K562 (cell line): ENCODE measurements around the gene RAB31. TPM values are rescaled to one million over a fixed set of nuclear protein-coding genes. Genes with fewer than 3 reads are reported as not detected.

Experiments
- ASH1L ChIP-seq: fragments of 450-650 bp; IDR thresholded peaks from 2 replicates; pipeline ENCODE4 v1.6.1; 2018; ENCODE audit warnings: borderline replicate concordance, mild to moderate bottlenecking, low read depth; ENCODE audit not compliant: partially characterized antibody
- C11orf30 ChIP-seq: fragments of 450-650 bp; IDR thresholded peaks from 2 replicates; pipeline ENCODE4 v1.6.1; 2016; ENCODE audit warnings: low read depth, mild to moderate bottlenecking
- CBX5 ChIP-seq: IDR thresholded peaks from 2 replicates; pipeline ENCODE4 v1.6.1; 2014; ENCODE audit warnings: low read depth, borderline replicate concordance
- DDX20 ChIP-seq: fragments of 450-650 bp; IDR thresholded peaks from 2 replicates; pipeline ENCODE4 v1.6.1; 2016; ENCODE audit warnings: missing genetic modification characterization, low read depth, mild to moderate bottlenecking, missing compliant biosample characterization, moderate library complexity
- ELK3 ChIP-seq: fragments of 450-650 bp; formaldehyde crosslinking; IDR thresholded peaks from 2 replicates; pipeline ENCODE4 v1.4.0; 2020; ENCODE audit warnings: mild to moderate bottlenecking
- ESRRA ChIP-seq: fragments of 450-650 bp; IDR thresholded peaks from 2 replicates; pipeline ENCODE4 v1.6.1; 2014; ENCODE audit warnings: low read depth, mild to moderate bottlenecking, moderate library complexity, borderline replicate concordance
- JUNB ChIP-seq: fragments of 450-650 bp; formaldehyde crosslinking; conservative IDR thresholded peaks from 2 replicates; pipeline ENCODE4 v1.4.0; 2020; ENCODE audit warnings: mild to moderate bottlenecking
- LARP7 ChIP-seq: fragments of 450-650 bp; IDR thresholded peaks from 2 replicates; pipeline ENCODE4 v1.6.1; 2016
- PTBP1 ChIP-seq: fragments of 200-400 bp; formaldehyde crosslinking; IDR thresholded peaks from 2 replicates; pipeline ENCODE4 v1.6.1; 2017; ENCODE audit warnings: low read depth, low read length
- PTRF ChIP-seq: fragments of 450-650 bp; IDR thresholded peaks from 2 replicates; pipeline ENCODE4 v1.6.1; 2016; ENCODE audit warnings: mild to moderate bottlenecking, missing genetic modification characterization, missing compliant biosample characterization
- RBFOX2 ChIP-seq: fragments of 200-400 bp; formaldehyde crosslinking; IDR thresholded peaks from 2 replicates; pipeline ENCODE4 v1.6.1; 2017; ENCODE audit warnings: low read depth, mild to moderate bottlenecking, low read length, moderate library complexity
- RBM39 ChIP-seq: fragments of 200-400 bp; formaldehyde crosslinking; optimal IDR thresholded peaks from 2 replicates; pipeline ENCODE3; 2018; ENCODE audit warnings: low read depth, low read length
- RCOR1 ChIP-seq, 2 experiments: IDR thresholded peaks; 2 replicates each; pipeline ENCODE4 v1.6.1; 2012; ENCODE audit warnings: low read depth in 2 of 2, low read length in 2 of 2, borderline replicate concordance in 1 of 2, improper control_type of control experiment in 1 of 2
- SIRT6 ChIP-seq: IDR thresholded peaks from one replicate; pipeline ENCODE4 v1.6.1; 2012; ENCODE audit warnings: low read depth, mild to moderate bottlenecking, control low read depth, inconsistent platforms, low read length, moderate library complexity
- SMARCA5 ChIP-seq: fragments of 450-650 bp; IDR thresholded peaks from 2 replicates; pipeline ENCODE4 v1.6.1; 2016
- SRSF1 ChIP-seq: fragments of 200-400 bp; formaldehyde crosslinking; IDR thresholded peaks from 2 replicates; pipeline ENCODE4 v1.6.1; 2017; ENCODE audit warnings: mild to moderate bottlenecking, low read depth, low read length, moderate library complexity
- YBX1 ChIP-seq: fragments of 450-650 bp; IDR thresholded peaks from 2 replicates; pipeline ENCODE4 v1.7.1; 2016; ENCODE audit warnings: mild to moderate bottlenecking
- ZNF263 ChIP-seq: sonication (generic); formaldehyde crosslinking; IDR thresholded peaks from 2 replicates; pipeline ENCODE4 v1.8.0; 2022; ENCODE audit warnings: mild to moderate bottlenecking, missing genetic modification reagents, borderline replicate concordance
- ZNF57 ChIP-seq: fragments of 450-650 bp; formaldehyde crosslinking; IDR thresholded peaks from 2 replicates; pipeline ENCODE4 v1.4.0; 2020; ENCODE audit warnings: mild to moderate bottlenecking, moderate library complexity
- polyA plus RNA-seq, 8 experiments: library from polyadenylated mRNA; depleted of rRNA in 4 of 8; stranded (reverse) in 5 of 8; unstranded in 3 of 8; fragments of >200 nt; fragmentation: Nextera tagmentation in 2 of 8; fragmentation: Illumina TruSeq in 1 of 8; extraction: Ambion mirVana in 2 of 8; extraction: Trizol in 1 of 8; gene quantifications; 2 replicates each; pipeline versions ENCODE4 v1.2.1 to v1.2.3, GENCODE V29; 2011 to 2014; ENCODE audit warnings: inconsistent platforms in 1 of 8, missing spikeins in 1 of 8
- total RNA-seq, 7 experiments: library from RNA; depleted of rRNA in 6 of 7; stranded (reverse); fragments of >200 nt in 6 of 7; fragmentation: Illumina TruSeq in 2 of 7; extraction: Trizol in 2 of 7; gene quantifications; 2 replicates each; pipeline versions ENCODE4 v1.2.1 to v1.2.3, GENCODE V29; 2011 to 2021; ENCODE audit warnings: low replicate concordance in 1 of 7
- TF ChIP-seq, protein P1 (sequence below): fragments of 250-450 bp; sonication (Bioruptor Pico); IDR thresholded peaks from 2 replicates; pipeline ENCODE4 v1.4.0; 2020
- TF ChIP-seq, protein P2 (sequence below): sonication (generic); formaldehyde crosslinking; IDR thresholded peaks from 2 replicates; pipeline ENCODE4 v1.8.0; 2022; ENCODE audit warnings: mild to moderate bottlenecking, low read depth, missing genetic modification reagents
- TF ChIP-seq, protein P3 (sequence below): fragments of 450-650 bp; formaldehyde crosslinking; IDR thresholded peaks from 2 replicates; pipeline ENCODE4 v1.4.0; 2020; ENCODE audit warnings: mild to moderate bottlenecking, moderate library complexity

RAB31 gene
- total and polyA plus RNA-seq, 9 of the 15 experiments (the other 6 are each of a cell fraction or from before 2014, with no cell fraction given), result 20.7 to 70.4 (median 41.3) TPM

- TF ChIP-seq, protein P1, sequence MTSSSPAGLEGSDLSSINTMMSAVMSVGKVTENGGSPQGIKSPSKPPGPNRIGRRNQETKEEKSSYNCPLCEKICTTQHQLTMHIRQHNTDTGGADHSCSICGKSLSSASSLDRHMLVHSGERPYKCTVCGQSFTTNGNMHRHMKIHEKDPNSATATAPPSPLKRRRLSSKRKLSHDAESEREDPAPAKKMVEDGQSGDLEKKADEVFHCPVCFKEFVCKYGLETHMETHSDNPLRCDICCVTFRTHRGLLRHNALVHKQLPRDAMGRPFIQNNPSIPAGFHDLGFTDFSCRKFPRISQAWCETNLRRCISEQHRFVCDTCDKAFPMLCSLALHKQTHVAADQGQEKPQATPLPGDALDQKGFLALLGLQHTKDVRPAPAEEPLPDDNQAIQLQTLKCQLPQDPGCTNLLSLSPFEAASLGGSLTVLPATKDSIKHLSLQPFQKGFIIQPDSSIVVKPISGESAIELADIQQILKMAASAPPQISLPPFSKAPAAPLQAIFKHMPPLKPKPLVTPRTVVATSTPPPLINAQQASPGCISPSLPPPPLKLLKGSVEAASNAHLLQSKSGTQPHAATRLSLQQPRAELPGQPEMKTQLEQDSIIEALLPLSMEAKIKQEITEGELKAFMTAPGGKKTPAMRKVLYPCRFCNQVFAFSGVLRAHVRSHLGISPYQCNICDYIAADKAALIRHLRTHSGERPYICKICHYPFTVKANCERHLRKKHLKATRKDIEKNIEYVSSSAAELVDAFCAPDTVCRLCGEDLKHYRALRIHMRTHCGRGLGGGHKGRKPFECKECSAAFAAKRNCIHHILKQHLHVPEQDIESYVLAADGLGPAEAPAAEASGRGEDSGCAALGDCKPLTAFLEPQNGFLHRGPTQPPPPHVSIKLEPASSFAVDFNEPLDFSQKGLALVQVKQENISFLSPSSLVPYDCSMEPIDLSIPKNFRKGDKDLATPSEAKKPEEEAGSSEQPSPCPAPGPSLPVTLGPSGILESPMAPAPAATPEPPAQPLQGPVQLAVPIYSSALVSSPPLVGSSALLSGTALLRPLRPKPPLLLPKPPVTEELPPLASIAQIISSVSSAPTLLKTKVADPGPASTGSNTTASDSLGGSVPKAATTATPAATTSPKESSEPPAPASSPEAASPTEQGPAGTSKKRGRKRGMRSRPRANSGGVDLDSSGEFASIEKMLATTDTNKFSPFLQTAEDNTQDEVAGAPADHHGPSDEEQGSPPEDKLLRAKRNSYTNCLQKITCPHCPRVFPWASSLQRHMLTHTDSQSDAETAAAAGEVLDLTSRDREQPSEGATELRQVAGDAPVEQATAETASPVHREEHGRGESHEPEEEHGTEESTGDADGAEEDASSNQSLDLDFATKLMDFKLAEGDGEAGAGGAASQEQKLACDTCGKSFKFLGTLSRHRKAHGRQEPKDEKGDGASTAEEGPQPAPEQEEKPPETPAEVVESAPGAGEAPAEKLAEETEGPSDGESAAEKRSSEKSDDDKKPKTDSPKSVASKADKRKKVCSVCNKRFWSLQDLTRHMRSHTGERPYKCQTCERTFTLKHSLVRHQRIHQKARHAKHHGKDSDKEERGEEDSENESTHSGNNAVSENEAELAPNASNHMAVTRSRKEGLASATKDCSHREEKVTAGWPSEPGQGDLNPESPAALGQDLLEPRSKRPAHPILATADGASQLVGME (CRISPR knock-in tag), result no peak
- TF ChIP-seq, protein P2, sequence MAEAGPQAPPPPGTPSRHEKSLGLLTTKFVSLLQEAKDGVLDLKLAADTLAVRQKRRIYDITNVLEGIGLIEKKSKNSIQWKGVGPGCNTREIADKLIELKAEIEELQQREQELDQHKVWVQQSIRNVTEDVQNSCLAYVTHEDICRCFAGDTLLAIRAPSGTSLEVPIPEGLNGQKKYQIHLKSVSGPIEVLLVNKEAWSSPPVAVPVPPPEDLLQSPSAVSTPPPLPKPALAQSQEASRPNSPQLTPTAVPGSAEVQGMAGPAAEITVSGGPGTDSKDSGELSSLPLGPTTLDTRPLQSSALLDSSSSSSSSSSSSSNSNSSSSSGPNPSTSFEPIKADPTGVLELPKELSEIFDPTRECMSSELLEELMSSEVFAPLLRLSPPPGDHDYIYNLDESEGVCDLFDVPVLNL (CRISPR knock-in tag), result no peak
- no peak for TF ChIP-seq ZNF57 (CRISPR knock-in tag)
- TF ChIP-seq, protein P3, sequence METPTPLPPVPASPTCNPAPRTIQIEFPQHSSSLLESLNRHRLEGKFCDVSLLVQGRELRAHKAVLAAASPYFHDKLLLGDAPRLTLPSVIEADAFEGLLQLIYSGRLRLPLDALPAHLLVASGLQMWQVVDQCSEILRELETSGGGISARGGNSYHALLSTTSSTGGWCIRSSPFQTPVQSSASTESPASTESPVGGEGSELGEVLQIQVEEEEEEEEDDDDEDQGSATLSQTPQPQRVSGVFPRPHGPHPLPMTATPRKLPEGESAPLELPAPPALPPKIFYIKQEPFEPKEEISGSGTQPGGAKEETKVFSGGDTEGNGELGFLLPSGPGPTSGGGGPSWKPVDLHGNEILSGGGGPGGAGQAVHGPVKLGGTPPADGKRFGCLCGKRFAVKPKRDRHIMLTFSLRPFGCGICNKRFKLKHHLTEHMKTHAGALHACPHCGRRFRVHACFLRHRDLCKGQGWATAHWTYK (CRISPR knock-in tag), result no peak
- TF ChIP-seq RBM39, result no peak
- TF ChIP-seq PTRF (tag), result no peak
- TF ChIP-seq ASH1L, result no peak
- no peak for TF ChIP-seq ELK3 (CRISPR knock-in tag)
- no peak for TF ChIP-seq YBX1
- TF ChIP-seq LARP7, result no peak
- no peak for TF ChIP-seq SIRT6
- no peak for TF ChIP-seq JUNB (CRISPR knock-in tag)
- TF ChIP-seq SRSF1, result no peak
- no peak for TF ChIP-seq DDX20
- no peak for TF ChIP-seq ZNF263 (CRISPR knock-in tag)
- no peak for TF ChIP-seq RCOR1 (IDR thresholded peaks at IDR 0.05; ENCODE audit: borderline replicate concordance in 1 of 2, low read depth in 2 of 2, low read length in 2 of 2)
- TF ChIP-seq C11orf30, result peak; percentile 92
- TF ChIP-seq RBFOX2, result no peak
- TF ChIP-seq PTBP1, result no peak
- no peak for TF ChIP-seq SMARCA5
- no peak for TF ChIP-seq CBX5
- 0 out of 2 replicates have a peak, but pooled peaks have one; percentile 29 for TF ChIP-seq ESRRA
These were observed 106.3 kb downstream of the RAB31 start (continued) for GRCh38 chr18:9814431-9814830.
